Smooth muscle cell (in vitro differentiated cells): ENCODE data around the gene SUCLA2. TPM values are rescaled to one million over a fixed set of nuclear protein-coding genes. Genes with fewer than 3 reads are reported as not detected.

Experiments used
- DNase-seq: peaks from one replicate; lab custom pipeline; 2025; ENCODE audit not compliant: unreplicated experiment; lab: John Stamatoyannopoulos, UW
- H2AFZ ChIP-seq: fragments of 200-600 bp; sonication (generic); 2 replicates; pipeline ENCODE4 v1.6.0; 2016; ENCODE audit warnings: antibody characterized with exemption, low read depth, mild to moderate bottlenecking
- H3F3A ChIP-seq: fragments of 200-600 bp; sonication (generic); 2 replicates; pipeline ENCODE4 v1.6.0; 2017; ENCODE audit warnings: antibody characterized with exemption, low read depth
- H3K27ac ChIP-seq: fragments of 200-600 bp; sonication (generic); 2 replicates; pipeline ENCODE4 v1.5.1; 2016; ENCODE audit warnings: low read depth, mild to moderate bottlenecking
- H3K27me3 ChIP-seq: fragments of 200-600 bp; sonication (generic); 2 replicates; pipeline ENCODE4 v1.6.1; 2016; ENCODE audit warnings: low read depth, mild to moderate bottlenecking
- H3K36me3 ChIP-seq: fragments of 200-600 bp; sonication (generic); 2 replicates; pipeline ENCODE4 v1.5.1; 2016; ENCODE audit warnings: low read depth
- H3K4me1 ChIP-seq: fragments of 200-600 bp; sonication (generic); 2 replicates; pipeline ENCODE4 v1.5.1; 2016; ENCODE audit warnings: low read depth
- H3K4me2 ChIP-seq: fragments of 200-600 bp; sonication (generic); 2 replicates; pipeline ENCODE4 v1.6.0; 2016; ENCODE audit warnings: mild to moderate bottlenecking
- H3K4me3 ChIP-seq: fragments of 200-600 bp; sonication (generic); 2 replicates; pipeline ENCODE4 v1.5.1; 2016; ENCODE audit warnings: mild to moderate bottlenecking
- H3K79me2 ChIP-seq: fragments of 200-600 bp; sonication (generic); 2 replicates; pipeline ENCODE4 v1.6.0; 2016; ENCODE audit warnings: low read depth, mild to moderate bottlenecking
- H3K9ac ChIP-seq: fragments of 200-600 bp; sonication (generic); 2 replicates; pipeline ENCODE4 v1.6.0; 2016; ENCODE audit warnings: low read depth
- H3K9me3 ChIP-seq: fragments of 200-600 bp; sonication (generic); replicated peaks from 2 replicates; pipeline ENCODE4 v1.5.1; 2016; ENCODE audit warnings: low read depth
- H4K20me1 ChIP-seq: fragments of 200-600 bp; sonication (generic); 2 replicates; pipeline ENCODE4 v1.6.0; 2016; ENCODE audit warnings: low read depth
- WGBS: methylation state at CpG from one replicate; pipeline ENCODE4 v1.1.7; 2016; ENCODE audit warnings: low lambda C conversion rate; 5-methylcytosine and 5-hydroxymethylcytosine counted together
- polyA plus RNA-seq: library from polyadenylated mRNA; unstranded; fragments of >200 nt; fragmentation: Nextera tagmentation; extraction: Ambion mirVana; gene quantifications from 2 replicates; pipeline ENCODE4 v1.2.1, GENCODE V29; 2016
- total RNA-seq: library from RNA; depleted of rRNA; stranded (reverse); fragments of >200 nt; gene quantifications from 2 replicates; pipeline ENCODE4 v1.2.3, GENCODE V29; 2014
- TF ChIP-seq, protein P1 (sequence below): fragments of 200-600 bp; sonication (generic); IDR thresholded peaks from 2 replicates; pipeline ENCODE4 v1.5.1; 2017; ENCODE audit warnings: borderline replicate concordance, mild to moderate bottlenecking, antibody characterized with exemption; ENCODE audit not compliant: insufficient read depth, poor library complexity, severe bottlenecking

Gene SUCLA2
- total and polyA plus RNA-seq, 2 experiments from 2014 or later, result 48.3 to 62.0 TPM

DNA sequence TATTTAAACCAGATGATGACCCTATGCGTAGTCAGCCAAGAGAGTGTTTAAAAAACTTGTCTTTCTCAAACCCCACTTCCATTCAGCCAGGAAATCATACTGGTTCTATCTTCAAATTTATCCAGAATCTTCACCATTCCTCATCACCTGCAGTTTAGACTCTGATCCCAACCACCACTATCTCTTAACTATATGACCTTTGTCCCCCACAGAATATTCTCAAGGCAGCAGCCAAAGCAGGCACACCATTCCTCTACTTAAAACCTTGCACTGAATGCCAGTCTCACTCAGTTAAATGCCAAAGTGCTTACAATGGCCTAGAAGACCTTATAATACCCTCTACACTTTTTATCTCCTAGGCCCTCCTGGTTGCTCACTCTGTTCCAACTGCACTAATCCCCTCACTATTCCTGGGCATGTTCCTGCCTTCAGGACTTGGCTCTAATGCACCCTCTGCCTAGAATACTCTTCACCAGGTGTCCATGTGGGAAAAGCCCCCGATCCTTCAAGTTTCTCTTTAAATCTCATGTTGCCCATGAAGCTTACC lies 10.1 kb downstream of the SUCLA2 start:
- Histone ChIP-seq H3K27me3 (no peaks in the 10 kb centered on the region), H3K36me3 (peaks cover 15% of the 10 kb centered on the region)

DNA sequence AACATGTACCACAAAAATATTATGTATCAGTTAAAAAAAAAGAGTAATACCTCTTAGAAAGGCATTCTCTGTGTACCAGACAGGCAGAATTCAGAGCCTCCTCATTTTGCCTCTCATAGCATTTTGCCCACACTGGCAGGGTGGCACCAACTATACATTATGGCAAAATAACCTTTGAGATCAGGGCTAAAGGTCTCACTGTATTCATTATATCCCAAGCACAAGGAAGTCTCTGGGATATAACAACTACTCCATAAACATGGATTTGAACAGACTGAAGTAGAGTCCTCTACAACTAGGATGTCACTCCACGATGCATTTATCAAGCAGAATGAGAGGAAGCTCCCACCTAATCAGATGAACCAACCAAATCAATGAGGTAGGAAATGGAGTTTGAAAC lies 10.6 kb downstream of the SUCLA2 start:
- no peak overlapping the region for H3K4me2 ChIP-seq
- H3K9me3 ChIP-seq, result no peaks in the 10 kb centered on the region
- H3K36me3 ChIP-seq, result peaks cover 16% of the 10 kb centered on the region
- H3F3A ChIP-seq, result no peaks in the 10 kb centered on the region
- TF ChIP-seq, protein P1, sequence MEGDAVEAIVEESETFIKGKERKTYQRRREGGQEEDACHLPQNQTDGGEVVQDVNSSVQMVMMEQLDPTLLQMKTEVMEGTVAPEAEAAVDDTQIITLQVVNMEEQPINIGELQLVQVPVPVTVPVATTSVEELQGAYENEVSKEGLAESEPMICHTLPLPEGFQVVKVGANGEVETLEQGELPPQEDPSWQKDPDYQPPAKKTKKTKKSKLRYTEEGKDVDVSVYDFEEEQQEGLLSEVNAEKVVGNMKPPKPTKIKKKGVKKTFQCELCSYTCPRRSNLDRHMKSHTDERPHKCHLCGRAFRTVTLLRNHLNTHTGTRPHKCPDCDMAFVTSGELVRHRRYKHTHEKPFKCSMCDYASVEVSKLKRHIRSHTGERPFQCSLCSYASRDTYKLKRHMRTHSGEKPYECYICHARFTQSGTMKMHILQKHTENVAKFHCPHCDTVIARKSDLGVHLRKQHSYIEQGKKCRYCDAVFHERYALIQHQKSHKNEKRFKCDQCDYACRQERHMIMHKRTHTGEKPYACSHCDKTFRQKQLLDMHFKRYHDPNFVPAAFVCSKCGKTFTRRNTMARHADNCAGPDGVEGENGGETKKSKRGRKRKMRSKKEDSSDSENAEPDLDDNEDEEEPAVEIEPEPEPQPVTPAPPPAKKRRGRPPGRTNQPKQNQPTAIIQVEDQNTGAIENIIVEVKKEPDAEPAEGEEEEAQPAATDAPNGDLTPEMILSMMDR, result no peak
- DNase-seq, result no peak
- no peaks in the 10 kb centered on the region for H3K4me1 ChIP-seq
- H4K20me1 ChIP-seq, result peaks cover 11% of the 10 kb centered on the region
- no peak overlapping the region for H2AFZ ChIP-seq
- 88% methylated on average over 1 of the region's 1 CpG for WGBS
- H3K79me2 ChIP-seq, result peaks cover 44% of the 10 kb centered on the region
- H3K4me3 ChIP-seq, result no peak overlapping the region
- no peaks in the 10 kb centered on the region for H3K27me3 ChIP-seq
- H3K9ac ChIP-seq, result no peak overlapping the region
- no peak overlapping the region for H3K27ac ChIP-seq

More for the DNA sequence above, 10.1 kb downstream of the SUCLA2 start:
- H3K4me1 ChIP-seq, result no peaks in the 10 kb centered on the region
- peaks cover 11% of the 10 kb centered on the region for H4K20me1 ChIP-seq
- H3K4me2 ChIP-seq, result no peak overlapping the region
- no peaks in the 10 kb centered on the region for H3F3A ChIP-seq
- no peak overlapping the region for H3K27ac ChIP-seq
- H3K9ac ChIP-seq, result no peak overlapping the region
- no peak overlapping the region for H3K4me3 ChIP-seq
- DNase-seq, result no peak
- WGBS, result 91% methylated on average over 2 of the region's 2 CpGs
- H2AFZ ChIP-seq, result no peak overlapping the region
- H3K9me3 ChIP-seq, result no peaks in the 10 kb centered on the region
- H3K79me2 ChIP-seq, result peaks cover 49% of the 10 kb centered on the region
- TF ChIP-seq, protein P1, result no peak

DNA sequence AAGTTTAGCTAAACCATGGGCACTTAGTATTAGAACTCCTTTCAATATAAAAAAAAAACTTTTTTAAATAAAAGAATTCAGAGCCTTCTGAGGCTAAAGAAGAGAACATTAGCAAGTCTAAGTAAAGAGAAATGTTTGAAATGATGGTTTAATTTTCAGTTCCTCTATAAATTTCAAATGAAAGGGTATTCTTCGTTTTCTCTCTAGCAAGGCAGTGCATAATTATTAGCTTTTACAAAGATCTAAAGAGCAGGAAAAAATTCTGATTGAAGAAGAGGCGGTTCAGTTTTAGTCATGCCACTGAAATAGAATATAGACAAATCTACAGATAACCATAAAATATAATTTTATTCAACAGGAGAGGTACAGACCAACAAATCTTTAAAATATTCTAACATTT lies 18.0 kb downstream of the SUCLA2 start:
- Histone ChIP-seq H3K79me2 (peaks cover under 1% of the 10 kb centered on the region), H3F3A (no peaks in the 10 kb centered on the region), H3K4me1 (no peaks in the 10 kb centered on the region), H2AFZ (no peak overlapping the region), H3K9me3 (no peaks in the 10 kb centered on the region), H3K27me3 (no peaks in the 10 kb centered on the region), H3K4me2 (no peak overlapping the region), H3K9ac (no peak overlapping the region), H3K27ac (no peak overlapping the region), H3K36me3 (peaks cover 29% of the 10 kb centered on the region), H3K4me3 (no peak overlapping the region), H4K20me1 (no peaks in the 10 kb centered on the region)
- WGBS, result 94% methylated on average over 2 of the region's 2 CpGs
- no peak for DNase-seq
- TF ChIP-seq, protein P1, result no peak

DNA sequence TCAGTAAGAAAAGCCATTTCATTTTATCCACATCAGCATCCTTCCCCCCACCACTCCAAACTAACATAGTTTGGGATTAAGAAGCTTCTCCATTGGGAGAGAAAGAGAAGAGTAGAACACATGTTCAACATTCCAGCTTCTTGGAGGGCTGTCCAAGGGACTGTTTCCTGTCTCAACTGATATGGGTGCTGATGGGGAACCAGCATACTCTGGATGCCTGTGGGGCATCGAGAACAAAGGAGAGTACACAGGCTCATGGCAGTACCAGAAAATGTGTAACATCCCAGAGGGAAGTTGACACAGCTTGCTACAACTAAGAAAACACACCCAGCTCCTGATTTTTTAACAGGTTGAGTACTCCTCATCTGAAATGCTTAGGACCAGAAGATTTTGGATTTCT lies 24.7 kb downstream of the SUCLA2 start:
- Histone ChIP-seq H3K9ac (no peak overlapping the region), H4K20me1 (no peaks in the 10 kb centered on the region), H2AFZ (no peak overlapping the region), H3K4me1 (no peaks in the 10 kb centered on the region), H3K27me3 (no peaks in the 10 kb centered on the region), H3K27ac (no peak overlapping the region), H3K36me3 (peaks cover 14% of the 10 kb centered on the region), H3F3A (no peaks in the 10 kb centered on the region), H3K4me3 (no peak overlapping the region), H3K79me2 (peaks cover 15% of the 10 kb centered on the region), H3K4me2 (no peak overlapping the region), H3K9me3 (peaks cover 6% of the 10 kb centered on the region)
- no peak for DNase-seq
- 94% methylated on average over 1 of the region's 1 CpG for WGBS
- TF ChIP-seq, protein P1, result no peak
